ENCODE data around the gene SNX11. TPM values are rescaled to one million over a fixed set of nuclear protein-coding genes. Genes with fewer than 3 reads are reported as not detected.
A peak's percentile ranks its signal among the peaks of the same experiment; 100 is the strongest.

Gene SNX11
- total and polyA plus RNA-seq, 2 of the 8 experiments (the other 6 are each of a cell fraction or from before 2014, with no cell fraction given), result 21.1 to 21.4 TPM

DNA sequence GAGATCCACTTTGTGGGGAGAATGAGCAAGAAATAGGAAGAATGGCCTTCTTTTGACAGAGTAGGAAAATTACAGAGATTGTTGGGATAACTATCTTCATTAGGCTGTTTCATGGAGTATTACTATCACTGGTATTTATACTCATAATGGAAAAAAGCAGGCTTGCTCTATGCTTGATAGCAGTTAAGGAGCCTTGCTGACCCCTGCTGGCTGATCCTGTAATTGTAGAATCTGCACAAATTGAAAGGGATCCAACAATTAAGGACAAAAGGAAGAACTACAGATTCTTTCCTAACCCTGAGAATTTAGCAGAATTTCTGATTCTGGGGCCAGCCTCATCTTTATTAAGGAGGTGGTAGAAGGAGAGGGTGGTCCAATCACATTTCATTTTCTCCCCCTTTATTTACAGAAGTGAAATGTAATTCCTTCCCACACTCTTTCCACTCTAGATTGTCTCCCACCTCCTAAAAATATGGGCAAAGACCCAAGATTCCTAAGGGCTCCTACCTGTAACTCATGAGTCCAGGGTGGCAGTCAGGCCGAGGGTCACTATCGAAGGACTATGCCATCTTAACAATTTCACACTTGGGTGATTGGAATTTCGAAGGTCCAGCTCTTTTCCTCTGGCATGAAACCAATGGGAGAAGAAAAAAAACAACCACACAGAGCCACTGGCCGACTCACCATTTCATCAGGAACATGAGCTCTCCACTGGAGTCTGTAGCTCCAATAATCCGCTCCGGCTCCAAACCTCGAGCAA, 33.1 kb upstream of the SNX11 start:
- Histone ChIP-seq H3K56ac (replicated peaks; ENCODE audit: insufficient read length, low read depth, low read length) (no peak overlapping the region), H3K23ac (ENCODE audit: insufficient read length) (no peak overlapping the region), H4K91ac (replicated peaks; ENCODE audit: insufficient read length, low read length) (no peak overlapping the region), H3K27ac (ENCODE audit: low read depth, low read length) (no peak overlapping the region), H3K36me3 (ENCODE audit: control insufficient read depth in 2 of 4, insufficient read depth in 4 of 4, low read length in 3 of 4) (peaks cover 15 to 56% (median 36%) of the 10 kb centered on the region in 4 experiments), H3K4me3 (ENCODE audit: extremely low read depth in 1 of 4, insufficient read depth in 2 of 4, low read depth in 3 of 4, low read length in 4 of 4) (no peak overlapping the region), H3K4ac (replicated peaks; ENCODE audit: insufficient read length, low read depth, low read length) (no peak overlapping the region), H4K5ac (ENCODE audit: insufficient read length, low read depth, low read length) (no peak overlapping the region), H2BK5ac (ENCODE audit: low read depth, low read length) (no peak overlapping the region), H3K9ac (replicated peaks in 1 of 4; ENCODE audit: extremely low read depth in 1 of 4, low read depth in 3 of 4, low read length in 3 of 4) (no peak overlapping the region), H3K27me3 (replicated peaks in 1 of 4; ENCODE audit: control insufficient read depth in 3 of 4, extremely low read depth in 1 of 4, insufficient read depth in 3 of 4, low read length in 3 of 4) (no peaks in the 10 kb centered on the region), H4K8ac (ENCODE audit: extremely low read depth, insufficient read depth, low read length) (no peak overlapping the region), H2BK15ac (ENCODE audit: low read length) (no peak overlapping the region), H2BK20ac (ENCODE audit: low read length) (no peak overlapping the region), H3K79me1 (ENCODE audit: low read depth, low read length) (no peaks in the 10 kb centered on the region), H3K9me3 (ENCODE audit: insufficient read depth in 2 of 2, low read depth in 1 of 2, low read length in 1 of 2) (no peaks in the 10 kb centered on the region), H3K4me1 (replicated peaks in 1 of 4; ENCODE audit: control insufficient read depth in 3 of 4, insufficient read depth in 4 of 4, low read length in 3 of 4) (no peaks in the 10 kb centered on the region), H4K20me1 (replicated peaks in 1 of 2; ENCODE audit: control insufficient read depth in 1 of 2, insufficient read depth in 2 of 2, low read length in 2 of 2) (peaks cover 0 to 10% of the 10 kb centered on the region in 2 experiments), H3K14ac (ENCODE audit: insufficient read length) (no peak overlapping the region), H2BK120ac (replicated peaks; ENCODE audit: low read depth, low read length) (no peak overlapping the region), H3K79me2 (ENCODE audit: control insufficient read depth in 1 of 2, insufficient read depth in 2 of 2, low read length in 2 of 2) (peaks cover 0 to 23% of the 10 kb centered on the region in 2 experiments; a peak in 2 of 4 replicates), H3K4me2 (ENCODE audit: insufficient read depth in 1 of 2, low read depth in 2 of 2, low read length in 2 of 2) (no peak overlapping the region), H2AFZ (ENCODE audit: low read length) (no peak overlapping the region), H3K18ac (ENCODE audit: extremely low read depth, low read length) (no peak overlapping the region), H2BK12ac (ENCODE audit: low read depth, low read length) (no peak overlapping the region), H3K23me2 (ENCODE audit: low read depth, low read length) (no peaks in the 10 kb centered on the region), H2AK5ac (ENCODE audit: low read depth, low read length) (no peak overlapping the region)
- DNase-seq (ENCODE audit: low read depth in 1 of 2, low spot score in 2 of 2), result peak in 1 of 2 experiments; percentile 83
- ChIA-PET POLR2A (ENCODE audit: partially characterized antibody) (interaction anchor here (0.9 to 41.8 kb wide), 5 partner anchors 12 to 63 kb away, joined by 3 to 1227 read pairs (median 5); partner anchors contain the start of genes COPZ2 and NFE2L1), CTCF (ENCODE audit: partially characterized antibody) (interaction anchor here (0.7 to 14.0 kb wide), 25 partner anchors 8 to 272 kb away, joined by 3 to 203 read pairs (median 6); partner anchors contain the start of genes NFE2L1 and SNX11)
- 97% methylated on average over 7 of the region's 7 CpGs; no CpG with 5 or more reads in 1 of the 2 experiments for WGBS, 2 experiments (ENCODE audit: extremely low coverage in 1 of 2, insufficient coverage in 1 of 2, insufficient read length in 1 of 2, insufficient replicate concordance in 2 of 2, low coverage in 1 of 2, low lambda C conversion rate in 2 of 2, missing lambda C conversion rate in 1 of 2)
- no peak for FAIRE-seq
- TF ChIP-seq, protein P1, sequence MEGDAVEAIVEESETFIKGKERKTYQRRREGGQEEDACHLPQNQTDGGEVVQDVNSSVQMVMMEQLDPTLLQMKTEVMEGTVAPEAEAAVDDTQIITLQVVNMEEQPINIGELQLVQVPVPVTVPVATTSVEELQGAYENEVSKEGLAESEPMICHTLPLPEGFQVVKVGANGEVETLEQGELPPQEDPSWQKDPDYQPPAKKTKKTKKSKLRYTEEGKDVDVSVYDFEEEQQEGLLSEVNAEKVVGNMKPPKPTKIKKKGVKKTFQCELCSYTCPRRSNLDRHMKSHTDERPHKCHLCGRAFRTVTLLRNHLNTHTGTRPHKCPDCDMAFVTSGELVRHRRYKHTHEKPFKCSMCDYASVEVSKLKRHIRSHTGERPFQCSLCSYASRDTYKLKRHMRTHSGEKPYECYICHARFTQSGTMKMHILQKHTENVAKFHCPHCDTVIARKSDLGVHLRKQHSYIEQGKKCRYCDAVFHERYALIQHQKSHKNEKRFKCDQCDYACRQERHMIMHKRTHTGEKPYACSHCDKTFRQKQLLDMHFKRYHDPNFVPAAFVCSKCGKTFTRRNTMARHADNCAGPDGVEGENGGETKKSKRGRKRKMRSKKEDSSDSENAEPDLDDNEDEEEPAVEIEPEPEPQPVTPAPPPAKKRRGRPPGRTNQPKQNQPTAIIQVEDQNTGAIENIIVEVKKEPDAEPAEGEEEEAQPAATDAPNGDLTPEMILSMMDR (IDR thresholded peaks at IDR 0.05; ENCODE audit: control extremely low read depth in 1 of 3, insufficient read depth in 1 of 3, low read depth in 1 of 3, low read length in 3 of 3), result peak in 2 of 3 experiments; percentile 75 to 77; a peak in 3 of 4 replicates
- TF ChIP-seq CTBP2 (IDR thresholded peaks at IDR 0.05; ENCODE audit: borderline replicate concordance, insufficient read depth, insufficient read length, low read length), result no peak
- TF ChIP-seq RAD21 (IDR thresholded peaks at IDR 0.05 in 1 of 2, conservative IDR thresholded peaks at IDR 0.05 in 1 of 2; ENCODE audit: low read depth in 2 of 2, low read length in 2 of 2), result peak; percentile 67 to 75
